WI38 (cell line): ENCODE results near the gene LETM1.

ENCODE experiments used
- H3K4me3 ChIP-seq: 2 replicates; pipeline ENCODE4 v1.5.1; 2011; ENCODE audit warnings: low read depth, mild to moderate bottlenecking, control low read depth, low read length
- CTCF ChIP-seq: IDR thresholded peaks from 2 replicates; pipeline ENCODE4 v1.5.1; 2012; ENCODE audit warnings: low read depth, mild to moderate bottlenecking, control low read depth, low read length

LETM1 gene

GRCh38 chr4:1790005-1790404 lies 66.0 kb downstream of the LETM1 start:
- TF ChIP-seq CTCF = no peak
- H3K4me3 ChIP-seq = no peak overlapping the region

GRCh38 chr4:1789552-1789951 lies 66.4 kb downstream of the LETM1 start:
- TF ChIP-seq CTCF = no peak
- no peak overlapping the region for H3K4me3 ChIP-seq

- H3K4me3 ChIP-seq = no peak overlapping the region
- TF ChIP-seq CTCF = no peak
Observed at GRCh38 chr4:1788254-1788973, 67.5 kb downstream of the LETM1 start.

GRCh38 chr4:1787411-1788077 lies 68.4 kb downstream of the LETM1 start:
- TF ChIP-seq CTCF = no peak
- H3K4me3 ChIP-seq = no peak overlapping the region

- H3K4me3 ChIP-seq = no peak overlapping the region
- no peak for TF ChIP-seq CTCF
Observed at GRCh38 chr4:1786544-1787362, 69.2 kb downstream of the LETM1 start.

GRCh38 chr4:1785592-1785991 lies 70.4 kb downstream of the LETM1 start:
- no peak for TF ChIP-seq CTCF
- no peak overlapping the region for H3K4me3 ChIP-seq
